GM11168 (cell line): ENCODE results near the gene NPR1.
"Not testable (repeated sequence)": the region's sequence is repeated elsewhere in the genome, so short reads cannot be mapped to it uniquely, and the experiment has no call there.

Experiments
- in situ Hi-C: fragments of 300-500 bp; cut with MboI; formaldehyde crosslinking; loops from one replicate; pipeline ENCODE4 v1.12.0; 2022; ENCODE audit warnings: low sequenced_read_pairs; ENCODE audit not compliant: unreplicated experiment

Gene NPR1

GRCh38 chr1:153649137-153649862 is 29.2 kb upstream of the NPR1 start:
- in situ Hi-C loops: no loop called here

- in situ Hi-C loops: no loop called here
Observed at GRCh38 chr1:153649863-153650235, 28.6 kb upstream of the NPR1 start.

- in situ Hi-C loops: no loop called here
Observed at GRCh38 chr1:153651771-153652170, 26.7 kb upstream of the NPR1 start.

- in situ Hi-C loops: no loop called here
Observed at GRCh38 chr1:153652805-153653500, 25.5 kb upstream of the NPR1 start.

GRCh38 chr1:153655333-153655732 is 23.2 kb upstream of the NPR1 start:
- in situ Hi-C loops: no loop called here

- in situ Hi-C loops: no loop called here
Observed at GRCh38 chr1:153658400-153659174, 19.9 kb upstream of the NPR1 start, which contains the start of gene SNAPIN. SNAPIN (plus strand) TSS chr1:153658703; CDS start chr1:153658744, 41 bp downstream.

- in situ Hi-C loops: no loop called here
Observed at GRCh38 chr1:153659175-153659534, 19.3 kb upstream of the NPR1 start.

GRCh38 chr1:153659656-153660055 is 18.8 kb upstream of the NPR1 start:
- in situ Hi-C loops: no loop called here

- in situ Hi-C loops: no loop called here
Observed at GRCh38 chr1:153661111-153661708, 17.3 kb upstream of the NPR1 start.

- in situ Hi-C loops: no loop called here
Observed at GRCh38 chr1:153662269-153662668, 16.2 kb upstream of the NPR1 start.

- in situ Hi-C loops: no loop called here
Observed at GRCh38 chr1:153663211-153663610, 15.3 kb upstream of the NPR1 start.

- in situ Hi-C loops: no loop called here
Observed at GRCh38 chr1:153667439-153667838, 11.0 kb upstream of the NPR1 start.

GRCh38 chr1:153668672-153669071 is 9.8 kb upstream of the NPR1 start:
- in situ Hi-C loops: not testable (repeated sequence)

- in situ Hi-C loops: loop anchor here (10.0 kb wide), 2 partner anchors 75 to 305 kb away; partner anchors contain the start of gene JTB
Observed at GRCh38 chr1:153669606-153670005, 8.9 kb upstream of the NPR1 start.

- in situ Hi-C loops: loop anchor here (10.0 kb wide), 2 partner anchors 74 to 304 kb away; partner anchors contain the start of gene JTB
Observed at GRCh38 chr1:153670257-153670858, 8.1 kb upstream of the NPR1 start.

GRCh38 chr1:153670859-153671627 is 7.4 kb upstream of the NPR1 start, which contains the start of gene ILF2:
ILF2 (minus strand) TSS chr1:153670993; CDS start chr1:153670922, 71 bp downstream.
- in situ Hi-C loops: loop anchor here (10.0 kb wide), 2 partner anchors 74 to 304 kb away; partner anchors contain the start of gene JTB

- in situ Hi-C loops: loop anchor here (10.0 kb wide), 2 partner anchors 73 to 303 kb away; partner anchors contain the start of gene JTB
Observed at GRCh38 chr1:153671628-153672353, 6.7 kb upstream of the NPR1 start.

GRCh38 chr1:153673511-153673910 is 5.0 kb upstream of the NPR1 start:
- in situ Hi-C loops: loop anchor here (10.0 kb wide), 2 partner anchors 71 to 301 kb away; partner anchors contain the start of gene JTB
